GM19468 (cell line): Measurements from ENCODE around the gene TJP3.

Experiments
- ATAC-seq: cut with Tn5 transposase; IDR thresholded peaks from one replicate; pipeline ENCODE4 v1.9.1; 2021; ENCODE audit warnings: mild to moderate bottlenecking, moderate library complexity, moderate number of reproducible peaks; ENCODE audit not compliant: unreplicated experiment; ENCODE audit errors: extremely low read depth

Gene TJP3

DNA sequence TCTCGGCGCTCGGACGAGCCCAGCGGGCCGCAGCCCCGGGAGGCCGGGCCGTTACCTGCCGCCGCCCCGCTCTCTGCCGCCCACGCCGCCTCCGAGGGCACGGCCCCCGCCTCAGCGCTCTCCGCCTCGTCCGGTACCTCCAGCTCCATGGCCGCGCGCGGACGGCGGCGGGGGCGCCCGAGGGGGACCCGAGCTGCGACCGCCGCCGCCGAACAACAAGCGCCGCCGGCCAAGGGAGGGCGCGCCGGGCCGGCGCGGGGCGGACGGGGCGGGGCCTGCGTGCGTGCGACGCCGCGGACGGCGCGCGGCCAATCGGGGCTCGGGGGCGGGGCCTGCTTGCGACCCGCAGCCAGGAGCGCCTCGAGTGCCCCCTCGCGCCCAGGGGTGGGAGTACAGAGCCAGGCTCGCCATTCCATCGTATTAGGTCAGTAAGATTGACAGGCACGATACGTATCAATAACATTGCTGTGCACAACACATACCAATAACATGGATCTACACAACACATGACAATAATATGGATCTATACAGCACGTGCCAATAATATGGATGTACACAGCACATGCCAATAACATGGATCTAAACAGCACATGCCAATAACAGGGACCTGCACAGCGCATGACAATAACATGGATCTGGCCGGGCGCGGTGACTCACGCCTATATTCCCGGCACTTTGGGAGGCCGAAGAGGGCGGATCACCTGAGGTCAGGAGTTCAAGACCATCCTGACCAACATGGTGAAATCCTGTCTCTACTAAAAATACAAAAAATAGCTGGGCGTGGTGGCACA, 7.7 kb upstream of the TJP3 start, which contains the start of gene PIP5K1C:
TSS of gene PIP5K1C (minus strand) at position 227 of the 791 bp plus-strand sequence. CDS start at position 149, 78 bp downstream.
- peak; percentile 71 for ATAC-seq

DNA sequence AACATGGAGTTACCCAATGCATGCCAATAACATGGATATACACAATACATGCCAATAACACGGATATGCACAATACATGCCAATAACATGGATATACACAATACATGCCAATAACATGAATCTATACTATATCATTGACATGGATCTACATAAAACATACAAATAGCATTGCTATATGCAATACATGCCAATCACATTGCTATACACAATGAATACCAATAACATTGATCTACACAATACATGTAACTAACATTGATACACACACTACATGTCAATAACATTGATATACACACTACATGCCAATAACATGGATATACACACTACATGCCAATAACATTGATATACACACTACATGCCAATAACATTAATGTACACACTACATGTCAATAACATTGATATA, 7.0 kb upstream of the TJP3 start:
- no peak for ATAC-seq

DNA sequence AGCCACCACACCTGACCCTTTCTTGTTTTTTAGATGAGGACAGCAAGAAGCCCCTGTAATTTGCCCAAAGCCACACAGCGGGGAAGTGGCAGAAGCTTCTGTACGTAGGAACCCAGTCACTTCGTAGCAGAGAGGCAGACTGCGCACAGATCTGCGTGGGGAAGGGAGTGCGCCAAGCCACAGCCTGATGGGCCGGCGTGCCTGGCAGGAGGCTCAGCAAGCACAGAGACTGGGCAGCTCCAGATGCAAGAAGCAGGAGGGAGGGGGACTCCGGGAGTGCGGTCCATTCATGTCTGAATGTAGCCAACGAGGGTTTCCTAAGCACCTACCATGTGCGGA, 347 bp upstream of the TJP3 start:
- no peak for ATAC-seq

DNA sequence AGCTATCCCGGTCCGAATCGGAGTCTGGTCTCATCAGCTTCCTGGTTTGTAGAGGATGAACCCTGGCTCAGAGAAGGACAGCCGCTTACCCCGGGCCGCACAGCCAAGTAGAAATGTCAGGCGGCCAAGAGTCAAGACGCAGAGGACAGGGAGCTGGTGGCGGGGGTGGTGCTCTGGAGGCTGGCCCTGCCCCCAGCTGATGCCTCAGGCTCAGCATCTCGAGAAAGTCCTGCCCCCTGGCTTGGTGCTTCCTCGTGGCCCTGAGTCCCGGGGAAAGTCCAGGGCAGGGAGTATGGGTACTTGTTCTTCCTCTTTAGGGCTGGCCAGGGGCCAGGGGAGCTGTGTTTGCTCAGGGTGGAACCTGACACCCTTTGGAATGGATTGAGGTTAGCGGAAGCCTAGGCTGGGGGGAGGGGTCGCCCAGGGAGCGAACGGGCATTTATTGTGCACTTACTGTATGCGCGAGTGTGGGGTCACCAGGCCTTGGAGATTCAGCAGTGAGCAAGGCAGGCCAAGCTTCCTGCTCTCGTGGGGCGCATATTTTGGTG, 2.2 kb downstream of the TJP3 start:
- no peak for ATAC-seq

DNA sequence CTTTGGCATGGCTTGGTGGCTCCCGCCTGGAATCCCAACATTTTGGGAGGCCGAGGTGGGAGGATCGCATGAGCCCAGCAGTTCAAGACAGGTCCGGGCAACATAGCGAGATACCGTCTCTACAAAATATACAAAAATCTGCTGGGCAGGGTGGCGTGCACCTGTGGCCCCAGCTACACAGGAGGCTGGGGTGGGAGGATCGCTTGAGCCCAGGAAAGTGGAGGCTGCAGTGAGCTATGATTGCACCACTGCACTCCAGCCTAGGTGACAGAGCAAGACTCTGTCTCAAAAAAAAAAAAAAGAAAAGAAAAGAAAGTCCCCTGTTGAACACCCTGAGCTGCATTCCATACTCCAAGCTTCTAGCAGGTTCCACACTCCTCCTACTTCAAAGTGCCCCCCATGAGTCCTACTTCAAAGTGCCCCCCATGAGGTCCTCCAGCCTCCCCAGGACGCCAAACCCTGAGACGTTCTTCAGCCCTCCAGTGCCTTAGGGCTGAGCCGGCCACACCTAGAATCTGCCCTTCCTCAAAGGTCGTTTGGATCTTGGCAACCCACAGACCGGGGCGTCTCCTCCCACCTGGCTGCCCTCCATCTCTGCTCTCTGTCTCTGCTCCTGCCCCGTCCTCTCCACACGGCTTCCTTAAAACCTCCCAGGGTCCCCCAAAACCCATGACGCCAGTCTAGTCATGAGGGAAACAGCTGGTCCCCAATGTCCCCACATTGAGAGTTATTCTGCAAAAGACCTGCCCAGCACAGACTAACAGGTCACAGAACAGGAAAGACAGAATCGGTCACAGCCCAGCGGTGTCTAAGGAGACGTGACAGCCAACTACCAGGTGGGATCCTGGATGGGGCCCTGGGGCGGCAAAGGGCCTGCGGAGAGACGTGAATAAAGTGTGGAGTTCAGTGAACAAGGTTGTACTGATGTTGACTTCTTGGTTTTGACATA, 4.8 kb downstream of the TJP3 start:
- no peak for ATAC-seq

DNA sequence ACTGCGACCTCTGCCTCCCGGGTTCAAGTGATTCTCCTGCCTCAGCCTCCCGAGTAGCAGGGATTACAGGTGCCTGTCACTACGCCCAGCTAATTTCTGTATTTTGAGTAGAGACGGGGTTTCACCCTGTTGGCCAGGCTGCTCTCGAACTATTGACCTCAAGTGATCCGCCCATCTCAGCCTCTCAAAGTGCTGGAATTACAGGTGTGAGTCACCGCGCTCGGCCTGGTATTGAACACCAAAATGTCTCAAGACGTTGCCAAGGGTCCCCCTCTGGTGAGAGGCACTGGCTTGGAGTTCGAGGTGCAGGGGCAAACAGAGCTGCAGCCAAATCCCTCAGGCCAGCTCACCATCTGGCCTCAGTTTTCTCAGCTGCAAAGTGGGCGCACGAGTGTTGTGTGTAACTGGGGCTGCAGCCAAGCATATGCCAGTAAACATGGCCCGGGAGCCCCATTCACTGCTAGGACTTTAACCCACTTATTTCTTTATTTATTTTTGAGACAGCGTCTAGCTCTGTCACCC, 8.0 kb downstream of the TJP3 start:
- ATAC-seq: no peak

DNA sequence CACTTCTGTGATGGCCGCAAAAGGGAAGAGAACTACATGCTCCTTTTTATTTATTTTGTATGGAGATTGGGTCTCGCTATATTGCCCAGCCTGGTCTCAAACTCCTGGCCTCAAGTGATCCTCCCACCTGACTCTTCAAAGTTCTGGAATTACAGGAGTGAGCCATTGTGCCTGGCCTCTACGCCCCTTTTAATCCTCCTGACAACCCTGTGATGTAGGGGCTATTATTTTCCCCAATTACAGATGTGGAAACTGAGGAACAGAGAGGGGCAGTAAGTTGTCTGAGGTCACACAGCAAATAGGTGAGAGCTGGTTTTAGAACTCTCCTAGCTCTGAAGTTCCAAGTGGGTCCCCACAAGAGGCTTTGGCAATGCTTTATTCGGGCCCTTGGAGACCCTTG, 11.7 kb downstream of the TJP3 start:
- no peak for ATAC-seq

DNA sequence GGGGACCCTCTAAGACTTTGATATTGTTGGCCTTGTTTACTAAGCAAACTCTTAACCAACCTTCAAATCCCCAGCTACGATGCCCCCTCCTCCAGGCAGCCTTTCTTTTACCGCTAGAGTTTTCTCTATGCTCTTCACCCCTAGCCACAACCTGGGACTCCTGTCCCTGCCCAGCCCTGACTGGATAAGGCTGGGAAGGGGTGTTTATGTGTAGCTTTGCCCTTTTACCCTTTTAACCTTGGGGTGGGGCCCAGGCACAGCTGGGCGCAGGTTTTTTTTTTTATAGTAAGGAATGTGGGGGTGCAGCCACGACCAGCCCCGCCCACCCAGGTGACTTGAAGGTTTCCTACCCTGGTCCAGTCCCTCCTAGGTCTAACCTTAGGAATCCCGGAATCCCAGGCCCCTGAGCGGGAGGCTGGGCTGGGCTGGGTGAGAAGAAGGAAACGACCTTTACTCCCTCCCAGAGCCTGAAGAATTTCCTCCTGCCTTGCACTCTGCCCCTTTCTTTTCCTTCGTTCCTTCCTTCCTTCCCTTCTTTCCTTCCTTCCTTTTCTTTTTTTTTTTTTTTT, 12.2 kb downstream of the TJP3 start:
- no peak for ATAC-seq

DNA sequence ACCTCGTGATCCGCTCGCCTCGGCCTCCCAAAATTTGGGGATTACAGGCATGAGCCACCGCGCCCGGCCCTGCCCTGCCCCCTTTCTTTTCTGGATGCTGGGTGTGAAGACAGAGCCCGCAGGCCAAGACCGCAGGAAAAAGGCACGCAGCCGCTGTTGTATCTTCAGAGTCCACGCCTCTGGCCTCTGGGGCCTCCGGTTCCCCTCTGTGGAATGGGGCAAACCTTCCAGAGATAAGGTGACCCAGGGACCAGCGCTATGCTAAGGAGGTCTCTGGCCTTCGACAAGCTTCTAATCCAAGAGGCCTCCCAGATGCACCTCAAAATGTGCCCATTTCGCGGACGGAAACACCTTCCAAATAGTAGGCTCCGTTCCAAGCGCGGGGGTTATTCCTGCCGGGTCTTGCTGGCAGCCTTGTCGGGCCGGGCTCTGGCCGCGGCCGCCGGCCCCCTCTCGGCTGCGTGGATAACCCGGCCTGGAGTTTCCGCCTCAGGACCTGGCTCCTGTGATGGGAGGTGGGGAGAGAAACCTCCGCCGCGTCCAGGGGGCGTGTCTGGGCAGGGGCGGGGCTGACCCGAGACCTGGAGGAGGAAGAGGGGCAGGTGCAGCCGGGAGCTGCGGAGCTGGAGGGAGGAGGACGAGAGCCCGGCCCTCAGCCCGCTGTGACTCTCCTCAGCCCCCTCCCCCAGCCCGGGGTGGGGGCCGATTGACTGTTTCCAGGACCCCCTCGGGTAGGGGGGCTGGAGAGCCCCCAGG, 13.1 kb downstream of the TJP3 start:
- no peak for ATAC-seq

DNA sequence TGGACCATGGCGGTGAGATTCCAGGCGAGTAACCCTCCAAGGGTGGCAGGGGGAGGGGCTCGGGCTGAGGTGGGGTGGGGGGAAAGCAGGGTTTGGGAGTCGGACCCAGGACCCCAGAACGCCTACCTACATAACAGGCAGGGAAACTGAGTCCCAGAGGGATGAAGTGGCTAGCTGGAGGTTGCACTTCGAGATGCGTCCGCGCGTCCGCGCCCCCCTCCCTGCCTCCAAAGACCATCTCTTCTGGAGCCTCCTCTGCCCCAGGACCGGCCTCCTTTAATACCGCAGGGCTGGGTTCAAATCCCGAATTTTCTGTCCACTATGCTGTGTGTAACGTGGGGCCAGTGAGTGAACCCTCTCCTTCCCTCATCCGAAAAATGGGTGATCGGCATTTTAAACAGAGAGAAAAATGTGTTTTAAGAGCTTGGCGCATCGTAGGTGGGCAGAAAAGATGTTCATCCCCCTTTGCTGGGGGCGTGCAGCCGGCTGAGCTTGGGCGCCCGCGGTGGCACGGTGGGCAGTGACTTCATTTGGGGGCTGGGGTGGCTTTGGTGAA, 13.8 kb downstream of the TJP3 start:
- no peak for ATAC-seq

DNA sequence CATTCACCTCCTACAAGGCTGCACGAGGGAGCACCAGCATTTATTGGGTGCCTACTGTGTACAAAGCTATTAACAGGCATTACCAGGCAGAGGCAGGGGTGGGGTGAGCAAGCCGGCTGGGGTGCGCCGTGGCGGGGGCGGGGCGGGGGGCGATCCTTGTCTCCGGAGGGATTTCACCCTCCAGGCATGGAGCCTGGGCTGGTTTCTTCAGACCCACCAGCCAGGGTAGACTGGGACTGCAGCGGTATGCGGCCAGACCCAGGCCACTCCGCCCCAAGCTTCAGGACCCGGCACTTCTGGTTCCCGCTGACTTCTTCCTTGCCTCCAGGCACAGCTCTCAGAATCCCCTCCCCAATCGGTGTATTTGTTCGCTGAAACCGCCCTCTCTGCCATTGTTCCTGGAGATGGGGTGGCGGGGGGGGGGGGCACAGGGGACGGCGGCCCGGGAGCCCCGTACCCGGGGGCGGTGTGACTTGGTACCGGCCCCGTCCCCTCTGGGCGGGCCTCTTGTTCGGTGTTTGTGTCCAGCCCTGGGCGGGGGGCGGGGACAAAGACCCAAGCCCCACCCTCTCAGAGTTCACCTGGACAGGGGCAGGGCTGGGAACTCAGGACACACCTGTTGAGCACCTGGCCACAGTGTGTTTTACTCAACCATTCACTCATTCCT, 14.4 kb downstream of the TJP3 start:
- no peak for ATAC-seq

DNA sequence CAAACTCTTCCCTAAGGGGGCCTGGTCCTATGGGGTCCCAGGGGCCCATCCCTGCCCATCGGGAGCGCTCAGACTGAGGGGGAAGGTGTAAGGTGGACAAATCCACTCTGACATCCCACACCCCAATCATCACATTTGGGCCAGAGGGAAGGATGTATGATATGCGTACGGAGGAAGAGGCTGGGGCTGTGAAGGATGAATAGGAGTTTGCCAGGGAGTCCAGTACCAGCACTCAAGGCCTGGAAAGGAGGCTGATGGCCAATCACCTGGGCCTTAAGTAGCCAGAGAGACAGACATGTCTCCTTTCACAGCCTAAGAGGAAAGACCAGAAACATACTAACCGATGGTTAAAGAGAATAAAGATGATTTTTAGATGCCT, 14.9 kb downstream of the TJP3 start:
- no peak for ATAC-seq

DNA sequence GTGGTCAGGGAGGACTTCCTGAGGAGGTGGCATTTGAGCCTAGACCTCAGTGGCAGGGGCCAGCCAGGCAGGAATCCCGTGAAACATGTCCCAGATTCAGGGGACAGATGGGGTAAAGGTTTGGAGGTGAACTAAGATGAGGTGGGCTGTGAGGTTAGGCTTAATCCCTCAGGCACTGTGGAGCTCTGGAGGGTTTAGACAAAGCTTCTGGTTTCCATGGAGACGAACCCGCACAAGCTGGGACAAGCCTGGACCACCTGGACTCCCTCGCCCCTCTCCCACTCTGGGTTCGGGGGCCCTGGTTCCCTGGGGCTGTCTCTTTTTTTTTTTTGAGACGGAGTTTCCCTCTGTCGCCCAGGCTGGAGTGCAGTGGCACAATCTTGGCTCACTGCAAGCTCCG, 15.7 kb downstream of the TJP3 start:
- ATAC-seq: no peak

DNA sequence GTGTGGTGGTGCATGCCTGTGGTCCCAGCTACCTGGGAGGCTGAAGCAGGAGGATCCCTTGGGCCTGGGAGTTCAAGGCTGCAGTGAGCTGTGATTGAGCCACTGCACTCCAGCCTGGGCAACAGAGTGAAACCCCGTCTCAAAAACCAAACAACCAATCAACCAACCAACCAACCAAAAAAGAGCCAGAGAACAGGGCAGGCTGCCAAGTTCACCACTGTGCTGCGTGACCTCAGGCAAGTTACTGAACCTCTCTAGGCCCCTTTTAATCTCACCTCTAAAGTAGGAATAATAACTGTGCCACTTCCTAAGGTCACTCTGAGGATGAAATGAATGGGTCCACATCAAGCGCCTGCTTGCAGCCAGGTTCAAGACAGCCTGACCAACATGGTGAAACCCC, 16.9 kb downstream of the TJP3 start:
- no peak for ATAC-seq

DNA sequence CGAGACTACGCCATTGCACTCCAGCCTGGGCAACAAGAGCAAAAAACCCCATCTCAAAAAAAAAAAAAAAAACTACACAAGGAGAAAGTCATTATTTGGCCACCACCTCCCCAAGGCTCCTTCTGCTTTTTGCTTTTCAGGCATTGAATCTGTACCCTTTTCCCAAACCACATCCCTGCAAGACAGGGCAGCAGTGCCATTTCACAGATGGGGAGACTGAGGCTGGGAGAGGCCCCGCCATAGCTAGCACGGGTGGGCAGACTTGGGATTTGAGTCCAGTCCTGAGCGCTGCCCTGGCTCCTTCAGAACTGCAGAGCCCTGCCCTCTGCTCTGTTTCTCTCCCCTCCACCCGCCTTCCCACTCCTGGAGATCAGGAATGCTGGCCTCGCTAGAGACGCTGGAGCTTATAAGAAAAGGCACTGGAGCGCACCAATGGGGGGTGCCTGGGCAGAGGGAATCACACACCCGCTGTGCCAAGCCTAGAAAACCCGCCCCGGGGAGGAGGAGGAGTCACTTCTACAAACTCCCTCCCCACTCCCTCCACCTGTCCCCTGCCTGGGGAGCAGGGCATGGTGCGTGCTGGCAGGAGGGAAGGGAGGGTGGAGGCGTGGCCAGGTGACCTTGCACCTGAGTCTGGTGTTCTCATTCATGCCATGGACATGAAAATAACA, 17.6 kb downstream of the TJP3 start:
- no peak for ATAC-seq

DNA sequence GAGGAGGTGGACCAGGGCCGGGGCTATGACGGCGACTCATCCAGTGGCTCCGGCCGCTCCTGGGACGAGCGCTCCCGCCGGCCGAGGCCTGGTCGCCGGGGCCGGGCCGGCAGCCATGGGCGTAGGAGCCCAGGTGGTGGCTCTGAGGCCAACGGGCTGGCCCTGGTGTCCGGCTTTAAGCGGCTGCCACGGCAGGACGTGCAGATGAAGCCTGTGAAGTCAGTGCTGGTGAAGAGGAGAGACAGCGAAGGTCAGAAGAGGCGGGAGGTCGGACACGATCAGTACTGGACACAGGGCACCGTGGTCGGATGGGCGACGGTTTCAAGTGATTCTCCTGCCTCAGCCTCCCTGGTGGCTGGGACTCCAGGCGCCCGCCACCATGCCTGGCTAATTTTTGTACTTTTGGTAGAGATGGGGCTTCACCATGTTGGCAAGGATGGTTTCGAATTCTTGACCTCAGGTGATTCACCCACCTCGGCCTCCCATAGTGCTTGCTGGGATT, 22.3 kb downstream of the TJP3 start:
- no peak for ATAC-seq

DNA sequence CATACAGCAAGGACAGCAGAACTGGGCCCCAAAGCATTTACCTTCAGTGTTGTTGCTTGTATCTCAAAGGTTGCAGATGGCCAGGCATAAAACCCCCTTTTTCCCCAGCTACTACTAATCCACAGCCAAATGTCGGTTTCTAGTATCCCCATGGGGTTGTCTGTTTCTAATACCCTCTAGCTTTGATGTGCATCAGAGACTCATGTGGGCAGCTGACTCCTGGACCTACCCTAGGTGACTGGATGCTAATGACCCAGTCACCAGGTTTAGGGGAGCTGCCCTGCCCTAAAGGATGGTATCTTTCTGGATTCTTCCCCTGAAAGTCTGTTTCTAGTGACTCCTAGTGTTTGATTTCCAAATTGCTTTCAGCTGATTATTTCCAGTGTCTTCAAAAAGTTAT, 23.9 kb downstream of the TJP3 start:
- ATAC-seq: no peak

DNA sequence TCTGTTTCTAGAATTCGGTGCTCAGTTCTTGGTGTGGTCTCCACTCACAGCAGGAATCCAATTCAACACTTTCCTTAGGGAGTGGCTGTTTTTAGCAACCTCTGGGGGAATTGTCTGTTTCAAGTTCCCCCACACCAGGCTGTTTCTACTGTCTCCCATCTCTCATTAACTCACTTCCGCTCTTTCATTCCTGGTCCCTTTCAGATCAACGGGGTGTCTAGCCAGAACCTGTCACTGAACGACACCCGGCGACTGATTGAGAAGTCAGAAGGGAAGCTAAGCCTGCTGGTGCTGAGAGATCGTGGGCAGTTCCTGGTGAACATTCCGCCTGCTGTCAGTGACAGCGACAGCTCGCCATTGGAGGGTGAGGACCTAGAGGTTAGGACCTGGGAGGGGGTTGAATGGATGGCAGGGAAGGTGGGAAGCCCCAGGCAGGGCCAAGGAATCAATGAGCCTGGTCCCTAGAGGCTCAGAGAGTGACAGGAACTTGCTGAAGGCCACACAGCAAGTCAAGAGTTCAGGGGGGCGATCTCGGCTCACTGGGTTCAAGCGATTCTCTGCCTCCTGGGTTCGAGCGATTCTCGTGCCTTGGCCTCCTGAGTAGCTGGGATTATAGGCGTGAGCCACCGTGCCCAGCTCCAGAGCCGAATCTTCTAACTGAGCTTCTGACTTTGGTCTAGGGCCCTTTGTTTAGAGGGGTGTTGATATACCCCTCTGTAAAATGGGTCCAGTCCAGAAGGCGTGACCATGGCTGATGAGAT, 25.5 kb downstream of the TJP3 start:
- ATAC-seq: no peak
